Subcutaneous abdominal adipose tissue (tissue), 5 donors: Measurements from ENCODE around the gene ZCCHC2.

ENCODE experiments used
- H3K27ac ChIP-seq: one replicate; pipeline ENCODE4 v1.7.0; 2013; ENCODE audit warnings: low read depth, mild to moderate bottlenecking, inconsistent platforms, low read length, moderate library complexity
- H3K27me3 ChIP-seq, 5 donors: one replicate each; pipeline ENCODE4 v1.7.0; 2013; ENCODE audit warnings: low read length in 5 of 5, inconsistent platforms in 1 of 5; ENCODE audit not compliant: control insufficient read depth in 5 of 5, insufficient read depth in 4 of 5
- H3K36me3 ChIP-seq, 5 donors: one replicate each; pipeline ENCODE4 v1.7.0; 2013; ENCODE audit warnings: low read length in 5 of 5; ENCODE audit not compliant: control insufficient read depth in 5 of 5, insufficient read depth in 5 of 5
- H3K4me1 ChIP-seq, 5 donors: one replicate each; pipeline ENCODE4 v1.7.0; 2013; ENCODE audit warnings: low read length in 5 of 5, mild to moderate bottlenecking in 3 of 5, moderate library complexity in 1 of 5; ENCODE audit not compliant: control insufficient read depth in 5 of 5, insufficient read depth in 5 of 5
- H3K4me3 ChIP-seq, 5 donors: one replicate each; pipeline ENCODE4 v1.7.0; 2013; ENCODE audit warnings: low read length in 5 of 5, low read depth in 1 of 5
- H3K9ac ChIP-seq, 5 donors: one replicate each; pipeline ENCODE4 v1.7.0; 2013; ENCODE audit warnings: low read length in 5 of 5, mild to moderate bottlenecking in 4 of 5, moderate library complexity in 3 of 5
- H3K9me3 ChIP-seq, 5 donors: one replicate each; pipeline ENCODE4 v1.7.0; 2013; ENCODE audit warnings: low read length in 5 of 5; ENCODE audit not compliant: control insufficient read depth in 5 of 5
- donor health status: healthy.
- donor health status: healthy.
- donor health status: healthy.
- donor health status: healthy.
- donor health status: healthy.

Gene ZCCHC2

DNA sequence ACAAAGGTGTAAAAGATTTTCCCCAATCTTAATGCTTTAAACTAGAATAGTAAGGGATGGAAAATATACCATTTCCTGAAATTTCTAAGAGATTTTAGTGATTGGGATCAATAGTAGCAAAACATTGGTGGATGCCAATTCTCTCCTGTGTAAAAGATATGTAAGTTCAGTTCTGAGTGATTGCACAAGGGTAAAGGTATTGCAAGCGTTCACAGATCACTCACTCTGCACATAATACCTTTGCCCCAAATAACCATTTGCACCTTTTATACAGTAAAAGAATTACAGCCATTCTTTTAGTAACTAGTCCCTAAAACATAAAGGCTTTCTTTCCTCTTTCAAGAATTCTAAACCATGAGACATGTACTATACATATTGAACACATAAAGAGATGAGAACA, 13.0 kb upstream of the ZCCHC2 start:
- no peak overlapping the region for H3K9ac ChIP-seq
- no peaks in the 10 kb centered on the region for H3K27me3 ChIP-seq
- H3K4me3 ChIP-seq = no peak overlapping the region
- no peak overlapping the region for H3K27ac ChIP-seq
- H3K36me3 ChIP-seq = no peaks in the 10 kb centered on the region
- H3K4me1 ChIP-seq = peaks cover 0 to 16% (median 14%) of the 10 kb centered on the region in 5 donors
- peaks cover 5 to 30% (median 20%) of the 10 kb centered on the region in 5 donors for H3K9me3 ChIP-seq

GRCh38 chr18:62510789-62511188, 12.0 kb upstream of the ZCCHC2 start:
- Histone ChIP-seq H3K4me1 (peaks cover 0 to 12% (median 7%) of the 10 kb centered on the region in 5 donors), H3K36me3 (no peaks in the 10 kb centered on the region), H3K27me3 (no peaks in the 10 kb centered on the region), H3K4me3 (no peak overlapping the region), H3K27ac (no peak overlapping the region), H3K9ac (no peak overlapping the region), H3K9me3 (peaks cover 5 to 36% (median 21%) of the 10 kb centered on the region in 5 donors)

DNA sequence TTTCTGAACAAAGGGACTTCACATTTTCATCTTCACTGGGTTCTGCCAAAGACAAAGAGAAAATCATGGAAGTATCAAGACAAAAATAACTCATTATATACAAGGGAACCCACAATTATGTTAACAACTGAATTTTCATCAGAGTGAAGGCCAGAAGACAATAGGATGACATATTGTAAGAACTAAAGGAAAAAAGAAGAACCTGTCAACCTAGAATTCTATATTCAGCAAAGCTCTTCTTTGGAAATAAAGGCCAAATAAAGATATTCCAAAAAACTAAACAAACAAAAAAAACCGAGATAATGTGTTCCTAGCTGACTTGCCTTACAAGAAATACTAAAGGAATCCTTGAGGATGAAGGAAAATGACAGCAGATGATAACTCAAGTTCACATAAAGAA, 10.3 kb upstream of the ZCCHC2 start:
- no peak overlapping the region for H3K27ac ChIP-seq
- H3K36me3 ChIP-seq = no peaks in the 10 kb centered on the region
- H3K9me3 ChIP-seq = peaks cover 5 to 36% (median 21%) of the 10 kb centered on the region in 5 donors
- H3K27me3 ChIP-seq = no peaks in the 10 kb centered on the region
- H3K4me1 ChIP-seq = peaks cover 0 to 4% (median 0%) of the 10 kb centered on the region in 5 donors
- no peak overlapping the region for H3K4me3 ChIP-seq
- no peak overlapping the region for H3K9ac ChIP-seq

GRCh38 chr18:62512996-62513395, 9.8 kb upstream of the ZCCHC2 start:
- Histone ChIP-seq H3K36me3 (no peaks in the 10 kb centered on the region), H3K4me3 (peak overlapping the region in 1 of 5 donors; percentile 9), H3K4me1 (peaks cover 0 to 4% (median 0%) of the 10 kb centered on the region in 5 donors), H3K27ac (no peak overlapping the region), H3K27me3 (no peaks in the 10 kb centered on the region), H3K9me3 (peaks cover 5 to 36% (median 21%) of the 10 kb centered on the region in 5 donors), H3K9ac (no peak overlapping the region)

DNA sequence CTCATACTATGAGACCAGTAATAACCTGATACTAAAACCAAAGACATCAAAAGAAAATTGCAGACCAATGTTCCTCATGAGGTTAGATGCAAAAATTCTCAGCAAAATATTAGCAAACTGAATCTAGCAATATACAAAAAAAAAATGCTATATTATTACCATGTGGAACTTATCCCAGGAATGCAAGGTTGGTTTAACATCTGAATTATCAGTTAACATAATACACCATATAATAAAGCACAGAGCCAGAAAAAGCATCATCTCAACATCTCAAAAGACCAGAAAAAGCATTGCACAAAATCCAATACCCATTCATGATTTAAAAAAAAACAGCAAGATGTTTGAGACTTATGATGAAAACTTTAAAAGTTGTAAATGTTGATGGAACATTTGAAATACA, 8.3 kb upstream of the ZCCHC2 start:
- Histone ChIP-seq H3K36me3 (no peaks in the 10 kb centered on the region), H3K9me3 (peaks cover 5 to 36% (median 21%) of the 10 kb centered on the region in 5 donors), H3K27ac (no peak overlapping the region), H3K4me1 (peaks cover 0 to 4% (median 0%) of the 10 kb centered on the region in 5 donors), H3K27me3 (no peaks in the 10 kb centered on the region), H3K4me3 (no peak overlapping the region), H3K9ac (no peak overlapping the region)

DNA sequence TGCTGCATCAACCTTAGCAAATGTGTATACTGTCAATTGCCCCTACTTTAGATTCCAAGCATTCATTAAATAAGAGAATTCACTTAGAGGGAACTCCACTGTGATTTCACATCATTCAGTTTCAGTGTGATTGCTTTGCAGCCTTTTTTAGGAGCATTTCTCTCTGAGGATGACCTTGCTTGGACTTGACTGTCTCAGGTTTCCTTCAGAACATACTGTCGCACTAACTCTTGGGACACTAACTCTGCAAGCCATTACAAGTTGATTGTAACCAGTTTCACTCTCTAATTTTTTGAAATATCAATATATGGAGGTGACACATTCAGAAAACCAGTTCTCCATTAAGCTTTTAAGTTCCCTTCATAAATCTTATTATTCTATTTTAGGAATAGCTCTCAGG, 6.6 kb upstream of the ZCCHC2 start:
- Histone ChIP-seq H3K36me3 (no peaks in the 10 kb centered on the region), H3K27ac (no peak overlapping the region), H3K9me3 (peaks cover 5 to 36% (median 21%) of the 10 kb centered on the region in 5 donors), H3K9ac (no peak overlapping the region), H3K4me3 (no peak overlapping the region), H3K4me1 (peaks cover 0 to 8% (median 3%) of the 10 kb centered on the region in 5 donors), H3K27me3 (no peaks in the 10 kb centered on the region)

GRCh38 chr18:62518460-62519375, 4.1 kb upstream of the ZCCHC2 start:
- H3K36me3 ChIP-seq = no peaks in the 10 kb centered on the region
- peaks cover 0 to 16% (median 8%) of the 10 kb centered on the region in 5 donors for H3K4me1 ChIP-seq
- no peaks in the 10 kb centered on the region for H3K27me3 ChIP-seq
- no peak overlapping the region for H3K27ac ChIP-seq
- peaks cover 0 to 16% (median 9%) of the 10 kb centered on the region in 5 donors for H3K9me3 ChIP-seq
- H3K4me3 ChIP-seq = no peak overlapping the region
- H3K9ac ChIP-seq = no peak overlapping the region

DNA sequence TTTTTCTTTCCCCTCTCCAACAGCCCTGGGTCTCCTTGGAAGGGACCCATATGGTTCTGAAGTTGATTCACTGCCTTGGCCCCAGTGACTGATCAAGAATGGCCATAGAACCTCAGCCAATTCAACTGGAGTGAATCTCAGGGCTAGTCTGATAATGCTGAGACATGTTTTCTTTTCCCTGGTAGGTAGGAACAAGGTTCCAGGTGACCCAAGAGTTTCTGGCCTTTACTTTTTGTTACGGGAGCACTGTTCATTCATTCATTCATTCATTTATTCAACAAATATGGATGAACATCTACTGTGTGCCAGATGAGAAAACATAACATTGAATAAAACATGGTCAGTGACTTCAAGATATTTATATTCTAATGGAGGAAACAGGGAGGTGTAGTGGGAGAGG, 3.1 kb upstream of the ZCCHC2 start:
- no peak overlapping the region for H3K9ac ChIP-seq
- peaks cover 0 to 21% (median 11%) of the 10 kb centered on the region in 5 donors for H3K4me1 ChIP-seq
- H3K4me3 ChIP-seq = no peak overlapping the region
- peaks cover 0 to 7% (median 1%) of the 10 kb centered on the region in 5 donors for H3K9me3 ChIP-seq
- H3K36me3 ChIP-seq = no peaks in the 10 kb centered on the region
- no peaks in the 10 kb centered on the region for H3K27me3 ChIP-seq
- H3K27ac ChIP-seq = no peak overlapping the region

DNA sequence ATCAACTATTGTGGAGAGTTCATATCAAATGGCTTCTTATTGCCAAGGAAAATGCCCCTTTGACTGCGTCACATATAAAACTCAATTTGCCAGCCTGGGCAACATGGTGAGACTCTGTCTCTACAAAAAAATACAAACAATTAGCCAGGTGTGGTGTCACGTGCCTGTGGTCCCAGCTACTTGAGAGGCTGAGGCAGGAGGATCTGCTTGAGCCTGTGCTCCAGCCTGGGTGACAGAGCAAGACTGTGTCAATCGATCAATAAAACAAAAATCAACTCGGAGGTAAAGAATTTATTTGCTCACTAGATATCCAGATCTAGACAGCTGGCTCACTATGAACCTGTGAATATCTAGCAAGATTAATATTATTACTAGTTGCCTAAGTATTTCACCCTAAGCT, 1.7 kb upstream of the ZCCHC2 start:
- Histone ChIP-seq H3K9ac (peak overlapping the region in 1 of 5 donors; percentile 71), H3K9me3 (no peaks in the 10 kb centered on the region), H3K27me3 (no peaks in the 10 kb centered on the region), H3K27ac (no peak overlapping the region), H3K4me3 (peak overlapping the region in 2 of 5 donors; percentile 71 to 92), H3K36me3 (no peaks in the 10 kb centered on the region), H3K4me1 (peaks cover 2 to 35% (median 25%) of the 10 kb centered on the region in 5 donors)

- Histone ChIP-seq H3K27ac (no peak overlapping the region), H3K9me3 (no peaks in the 10 kb centered on the region), H3K36me3 (no peaks in the 10 kb centered on the region), H3K4me3 (peak overlapping the region; percentile 71 to 92 (median 84)), H3K4me1 (peaks cover 2 to 38% (median 27%) of the 10 kb centered on the region in 5 donors), H3K27me3 (no peaks in the 10 kb centered on the region), H3K9ac (peak overlapping the region in 4 of 5 donors; percentile 0 to 92 (median 76))
These were observed 1.2 kb upstream of the ZCCHC2 start for GRCh38 chr18:62521593-62521992.
